Testis (tissue), 2 donors: ENCODE data around the gene NBPF4.

Experiments
- POLR2A ChIP-seq: fragments of 450-650 bp; IDR thresholded peaks from one replicate; pipeline ENCODE4 v1.6.1; 2017; ENCODE audit warnings: antibody characterized with exemption, mild to moderate bottlenecking, moderate library complexity
- TF ChIP-seq, protein P1 (sequence below), 3 experiments: fragments of 450-650 bp in 2 of 3; fragments of 200-600 bp in 1 of 3; sonication (generic) in 1 of 3; IDR thresholded peaks; one replicate each; pipeline ENCODE4 v1.5.1; 2016 to 2019; ENCODE audit warnings: antibody characterized with exemption in 3 of 3, mild to moderate bottlenecking in 2 of 3, moderate library complexity in 1 of 3

DNA sequence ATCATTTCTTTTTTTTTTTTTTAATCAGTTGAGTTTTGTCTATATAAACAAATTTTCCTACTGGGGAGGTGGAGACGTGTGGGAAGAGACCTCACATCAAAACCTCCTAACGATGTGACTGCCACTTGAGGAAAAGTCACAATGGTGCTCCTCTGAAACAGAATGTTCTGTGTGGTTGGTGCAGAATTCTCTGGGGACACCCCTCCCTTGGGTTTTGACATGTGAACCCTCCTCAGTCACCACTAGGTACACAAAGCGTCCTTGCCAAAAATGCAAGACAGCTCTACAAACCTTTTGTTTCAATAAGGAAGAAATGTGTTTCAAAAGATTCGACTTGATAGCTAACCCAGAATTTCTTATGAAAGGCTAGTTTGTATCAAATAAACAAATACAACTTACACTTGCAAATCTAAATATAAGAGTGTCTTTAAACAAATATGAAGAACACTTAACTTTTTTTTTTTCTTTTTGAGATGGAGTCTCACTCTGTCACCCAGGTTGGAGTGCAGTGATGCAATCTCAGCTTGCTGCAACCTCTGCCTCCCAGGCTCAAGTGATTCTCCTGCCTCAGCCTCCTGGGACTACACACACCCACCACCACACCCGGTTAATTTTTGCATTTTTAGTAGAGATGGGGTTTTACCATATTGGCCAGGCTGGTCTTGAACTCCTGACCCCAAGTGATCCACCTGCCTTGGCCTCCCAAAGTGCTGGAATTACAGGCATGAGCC is 53.0 kb downstream of the NBPF4 start:
- no peak for TF ChIP-seq POLR2A
- TF ChIP-seq, protein P1, sequence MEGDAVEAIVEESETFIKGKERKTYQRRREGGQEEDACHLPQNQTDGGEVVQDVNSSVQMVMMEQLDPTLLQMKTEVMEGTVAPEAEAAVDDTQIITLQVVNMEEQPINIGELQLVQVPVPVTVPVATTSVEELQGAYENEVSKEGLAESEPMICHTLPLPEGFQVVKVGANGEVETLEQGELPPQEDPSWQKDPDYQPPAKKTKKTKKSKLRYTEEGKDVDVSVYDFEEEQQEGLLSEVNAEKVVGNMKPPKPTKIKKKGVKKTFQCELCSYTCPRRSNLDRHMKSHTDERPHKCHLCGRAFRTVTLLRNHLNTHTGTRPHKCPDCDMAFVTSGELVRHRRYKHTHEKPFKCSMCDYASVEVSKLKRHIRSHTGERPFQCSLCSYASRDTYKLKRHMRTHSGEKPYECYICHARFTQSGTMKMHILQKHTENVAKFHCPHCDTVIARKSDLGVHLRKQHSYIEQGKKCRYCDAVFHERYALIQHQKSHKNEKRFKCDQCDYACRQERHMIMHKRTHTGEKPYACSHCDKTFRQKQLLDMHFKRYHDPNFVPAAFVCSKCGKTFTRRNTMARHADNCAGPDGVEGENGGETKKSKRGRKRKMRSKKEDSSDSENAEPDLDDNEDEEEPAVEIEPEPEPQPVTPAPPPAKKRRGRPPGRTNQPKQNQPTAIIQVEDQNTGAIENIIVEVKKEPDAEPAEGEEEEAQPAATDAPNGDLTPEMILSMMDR (IDR thresholded peaks at IDR 0.05) = no peak
